GM18507 (cell line): ENCODE results near the gene KLHL29.
A peak's percentile ranks its signal among the peaks of the same experiment; 100 is the strongest.

Experiments
- DNase-seq: peaks from one replicate; pipeline ENCODE4 v3.0.0; 2011; ENCODE audit warnings: low read depth; ENCODE audit not compliant: insufficient read length; ENCODE audit errors: extremely low spot score
- FAIRE-seq: peaks from 2 replicates; lab custom pipeline; 2011; peaks lifted over from hg19 to GRCh38; lab: Jason Lieb, UNC

Gene KLHL29

DNA sequence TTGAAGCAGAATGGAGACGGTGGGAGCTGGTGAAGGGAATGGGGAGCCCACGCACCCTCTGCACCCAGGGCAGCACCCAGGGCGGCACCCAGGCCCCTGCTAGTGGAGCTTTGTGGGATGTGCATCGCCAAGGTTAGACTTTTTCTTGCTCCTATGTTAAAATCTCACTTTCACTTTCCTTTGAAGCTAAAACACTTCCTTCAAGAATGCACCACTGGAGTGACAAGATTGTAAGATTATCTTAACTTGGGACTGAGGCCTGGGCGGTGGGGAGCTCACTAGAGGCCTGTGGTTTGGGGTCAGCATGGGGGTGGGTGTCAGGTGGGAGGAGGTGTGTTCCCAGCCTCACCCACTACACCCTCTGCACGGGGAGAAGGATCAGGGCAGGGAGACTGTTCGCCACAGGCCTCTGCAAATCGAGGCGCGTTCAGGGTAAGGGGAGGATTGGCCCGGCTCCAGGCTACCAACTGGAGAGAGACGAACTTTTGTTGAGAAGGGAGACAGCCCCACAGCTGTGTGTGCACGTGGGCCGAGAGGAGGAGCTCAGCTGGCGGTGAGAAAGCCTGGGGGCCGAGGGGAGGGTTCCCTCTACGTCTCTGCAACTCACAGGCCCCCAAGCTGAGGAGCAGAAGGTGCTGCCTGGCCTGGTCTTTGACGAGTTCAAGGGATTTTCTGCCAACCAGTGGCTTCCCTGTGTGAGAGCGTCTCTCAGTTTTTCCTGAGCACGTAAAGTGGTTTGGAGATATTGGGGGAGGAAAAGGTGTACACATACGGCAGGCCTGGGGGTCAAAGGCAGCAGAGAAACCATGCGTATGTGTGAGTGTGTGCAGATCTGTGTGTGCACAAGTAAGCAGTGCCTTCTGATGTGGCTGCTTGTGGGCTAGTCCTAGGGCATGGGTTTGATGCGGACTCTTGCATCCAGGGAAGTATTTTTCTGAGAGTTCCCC is 147.7 kb downstream of the KLHL29 start:
- DNase-seq, result no peak
- peak; percentile 15 for FAIRE-seq

DNA sequence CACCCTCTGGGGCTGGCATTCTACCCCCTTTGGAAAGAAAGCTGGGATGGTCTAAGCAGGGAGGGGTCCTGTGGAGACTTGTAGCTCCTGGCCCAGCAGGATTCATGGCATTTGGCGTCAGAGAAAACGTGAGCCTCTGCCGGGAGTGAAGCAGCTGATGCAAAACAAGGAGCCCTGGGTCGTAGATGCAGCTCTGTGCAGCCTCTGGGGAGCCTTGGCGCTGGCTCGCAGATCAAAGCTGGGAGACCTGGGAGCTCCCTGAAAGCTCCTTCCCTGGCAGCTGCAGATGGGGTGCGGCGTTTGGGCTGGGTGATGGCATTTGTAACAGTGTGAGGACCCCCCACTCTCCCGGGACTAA is 148.3 kb downstream of the KLHL29 start:
- DNase-seq, result no peak
- FAIRE-seq, result no peak

- FAIRE-seq, result no peak
- no peak for DNase-seq
Observed at GRCh38 chr2:23534771-23535170, 149.8 kb downstream of the KLHL29 start.

DNA sequence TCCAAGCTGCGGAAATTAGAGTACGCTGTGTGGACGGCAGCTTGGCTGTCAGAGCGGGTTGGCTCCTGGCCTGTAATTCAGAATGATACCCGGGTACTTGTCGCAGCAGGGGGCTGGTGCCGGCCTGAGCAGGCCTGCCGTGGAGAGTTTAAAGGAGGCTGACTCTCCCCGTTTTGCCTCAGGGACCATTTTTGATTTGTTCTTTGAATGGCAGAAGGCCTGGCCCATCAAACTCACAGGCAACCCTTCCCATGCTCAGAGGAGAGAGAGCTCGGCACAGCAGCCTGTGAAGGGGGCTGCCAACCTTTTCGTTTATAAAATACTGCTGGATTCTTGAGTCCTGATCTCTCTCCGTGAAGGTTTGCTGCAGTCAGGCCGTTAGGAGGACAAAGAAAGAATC is 151.3 kb downstream of the KLHL29 start:
- no peak for DNase-seq
- no peak for FAIRE-seq

- FAIRE-seq (no peak), DNase-seq (no peak)
Observed at GRCh38 chr2:23537991-23538390, 153.0 kb downstream of the KLHL29 start.

GRCh38 chr2:23538566-23538965 is 153.6 kb downstream of the KLHL29 start:
- no peak for DNase-seq

GRCh38 chr2:23540804-23541360 is 155.9 kb downstream of the KLHL29 start:
- DNase-seq (no peak), FAIRE-seq (no peak)

More at GRCh38 chr2:23538566-23538965, 153.6 kb downstream of the KLHL29 start:
- FAIRE-seq, result no peak

DNA sequence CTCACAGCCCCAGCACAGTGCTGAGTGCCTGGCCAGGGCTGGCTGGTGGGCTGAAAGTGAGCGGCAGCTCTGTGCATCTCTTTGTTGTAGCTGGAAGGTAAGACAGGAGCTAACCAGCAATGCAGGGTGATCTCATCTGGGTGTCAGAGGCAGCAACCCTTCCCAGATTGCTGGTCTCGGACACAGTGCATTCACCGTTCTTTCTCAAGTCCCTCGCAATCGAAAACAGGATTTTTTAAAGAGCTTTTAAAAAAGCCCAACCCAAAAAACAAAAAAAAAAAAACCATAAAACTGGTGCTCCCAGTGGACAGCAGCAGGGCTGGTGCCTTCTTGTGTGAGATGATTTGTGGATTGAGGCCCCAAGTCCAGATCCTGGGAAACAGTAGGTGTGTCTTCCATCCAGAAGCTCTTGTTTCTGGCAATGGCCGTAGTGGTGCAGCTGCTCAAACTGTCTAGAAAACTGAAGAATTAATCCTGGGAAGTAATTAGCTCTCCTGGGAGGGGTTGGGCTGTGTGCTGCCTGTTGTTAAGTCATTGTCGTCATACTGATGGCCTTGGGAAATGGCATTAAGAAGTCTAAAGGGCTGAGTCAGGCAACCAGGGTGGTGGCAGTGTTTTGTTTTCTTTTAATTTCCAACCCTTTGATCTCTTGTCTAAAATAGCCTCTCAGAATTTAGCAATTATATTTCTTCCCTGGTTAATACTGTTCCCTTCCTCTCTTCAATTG is 156.7 kb downstream of the KLHL29 start:
- FAIRE-seq (no peak), DNase-seq (no peak)

DNA sequence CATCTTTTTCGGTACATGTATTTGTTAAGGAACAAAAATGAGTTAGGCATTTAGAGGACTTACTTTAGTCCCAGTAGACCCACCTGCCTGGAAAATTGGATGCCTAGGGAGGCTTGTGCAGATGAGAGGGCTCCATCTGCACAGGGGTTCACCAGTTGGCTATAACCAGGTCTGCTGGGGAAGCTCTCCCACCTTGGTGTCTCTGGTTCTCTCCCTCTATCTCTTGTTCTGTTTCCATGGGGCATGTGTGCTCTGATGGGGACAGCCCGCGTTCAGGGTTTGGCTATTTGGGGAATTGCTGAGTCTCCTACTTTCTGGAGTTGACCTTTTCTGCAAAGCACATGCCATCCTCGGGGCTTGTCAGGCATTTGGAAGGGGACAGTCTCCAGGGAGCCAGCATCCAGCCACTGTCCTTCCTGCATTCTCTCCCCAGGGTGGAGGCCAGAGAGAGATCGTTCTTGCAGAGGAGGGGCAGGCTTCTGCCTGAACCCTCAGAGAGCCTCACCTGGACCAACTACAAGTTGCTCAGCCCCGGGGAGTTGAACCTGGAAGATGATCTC is 157.3 kb downstream of the KLHL29 start:
- FAIRE-seq, result no peak
- DNase-seq, result no peak

DNA sequence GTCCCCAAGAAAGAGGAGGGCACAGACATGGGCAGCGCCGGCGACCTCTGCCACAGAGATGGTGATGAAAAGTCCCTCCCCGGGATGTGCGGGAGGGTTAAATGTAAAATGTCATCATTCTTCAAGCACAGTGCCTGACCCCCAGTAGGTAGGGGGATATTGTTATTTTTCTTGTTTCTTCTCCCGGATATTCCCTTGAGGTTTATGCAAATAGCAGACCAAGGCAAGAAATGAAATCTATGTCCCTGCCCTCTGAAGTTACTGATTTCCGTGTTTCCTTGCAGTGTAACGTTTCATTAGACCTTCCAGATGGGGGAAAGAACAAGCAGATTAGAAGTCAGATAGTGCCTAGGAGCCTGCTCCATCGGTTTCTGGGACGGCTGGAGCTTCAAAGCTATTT is 158.3 kb downstream of the KLHL29 start:
- FAIRE-seq (no peak), DNase-seq (no peak)

DNA sequence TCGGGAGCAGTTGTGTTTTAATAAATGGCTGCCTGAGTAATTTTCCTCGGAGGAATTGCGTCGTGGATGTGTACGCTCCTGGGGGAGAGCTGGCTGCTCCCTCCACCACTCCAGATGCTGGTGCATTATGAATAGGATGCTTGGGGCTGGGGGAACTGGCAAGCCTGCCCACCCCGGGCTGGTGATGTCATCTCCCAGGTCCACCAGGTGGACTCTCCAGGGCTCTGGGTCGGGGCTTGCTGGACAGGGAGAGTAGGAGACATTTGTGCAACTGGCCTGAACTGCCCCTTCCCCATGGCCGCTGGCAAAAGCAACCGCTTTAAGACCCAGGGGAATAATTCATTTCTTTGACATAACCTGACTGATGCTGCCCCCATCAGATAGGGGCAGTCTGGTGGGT is 158.7 kb downstream of the KLHL29 start:
- DNase-seq, result no peak
- FAIRE-seq, result no peak

DNA sequence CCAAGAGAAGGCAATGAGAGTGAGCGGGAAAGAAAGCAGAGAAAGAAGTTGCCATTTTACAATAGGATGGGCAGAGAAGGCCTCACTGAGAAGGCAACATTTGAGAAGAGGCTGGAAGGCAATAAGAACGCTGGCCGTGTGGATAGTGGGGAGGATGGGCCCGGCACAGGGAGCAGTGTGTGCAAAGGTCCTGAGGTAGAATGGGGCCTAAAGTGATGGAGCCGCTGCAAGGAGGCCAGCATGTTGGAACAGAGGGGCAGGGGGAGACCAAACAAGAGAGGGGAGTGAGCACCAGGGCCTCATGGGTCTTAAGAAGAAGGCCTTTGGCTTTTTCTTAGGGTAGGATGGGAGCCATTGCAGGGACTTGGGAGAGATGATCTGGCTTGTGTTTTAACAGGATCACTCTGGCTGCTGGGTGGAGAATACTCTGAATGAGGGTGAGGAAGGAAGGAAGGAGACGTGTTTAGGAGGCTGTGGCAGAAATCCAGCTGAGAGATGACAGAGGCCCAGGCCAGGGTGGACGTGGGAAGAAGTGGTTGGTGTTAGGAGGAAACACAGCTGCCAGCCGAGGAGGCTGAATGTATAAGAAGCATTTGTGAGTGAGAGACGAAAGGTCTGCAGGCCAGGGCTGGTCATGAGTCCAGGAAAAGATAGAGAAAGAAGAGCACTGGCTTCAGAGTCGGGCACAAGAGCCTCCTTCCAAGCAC is 159.8 kb downstream of the KLHL29 start:
- FAIRE-seq, result no peak
- no peak for DNase-seq

- no peak for DNase-seq
- FAIRE-seq, result no peak
Observed at GRCh38 chr2:23545396-23545795, 160.4 kb downstream of the KLHL29 start.

DNA sequence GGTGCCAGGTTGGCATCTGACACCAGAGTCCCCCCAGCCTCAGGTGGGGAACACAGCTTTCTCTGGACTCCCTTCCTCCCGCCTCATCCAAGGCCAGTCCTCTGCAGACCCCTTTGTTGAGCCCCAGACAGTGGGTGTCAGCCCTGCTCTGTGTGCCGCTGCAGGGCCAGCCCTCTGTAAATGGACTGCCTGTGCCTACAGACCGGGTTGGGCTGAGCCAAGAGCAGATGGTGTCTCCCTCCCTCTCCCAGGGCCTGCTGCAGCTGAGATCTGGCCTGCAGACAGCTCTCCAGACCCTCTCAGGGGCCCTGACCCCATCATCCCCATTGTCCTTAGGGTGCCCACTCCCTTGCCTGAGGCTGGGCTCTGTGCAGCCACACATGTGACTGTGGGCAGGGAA is 160.8 kb downstream of the KLHL29 start:
- FAIRE-seq, result no peak
- no peak for DNase-seq

DNA sequence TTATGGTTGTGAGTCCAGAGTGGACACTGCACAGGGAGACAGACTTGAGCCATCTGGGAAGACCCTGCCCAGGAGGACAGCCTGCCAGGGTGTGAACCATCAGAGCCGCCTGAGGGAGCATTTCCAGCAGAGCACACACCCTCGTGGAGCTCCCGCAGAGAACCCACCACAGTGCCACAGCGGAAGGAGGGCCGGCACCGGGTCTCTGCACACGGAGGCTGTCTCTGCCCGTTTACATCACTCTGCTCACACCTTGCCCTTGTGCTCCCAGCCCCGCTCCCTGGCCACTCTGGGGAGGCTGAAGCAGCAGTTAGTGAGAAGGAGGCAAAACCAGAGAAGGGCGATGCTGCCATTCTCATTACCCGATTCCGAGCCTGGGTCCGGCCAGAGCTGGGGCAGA is 161.9 kb downstream of the KLHL29 start:
- no peak for DNase-seq

DNA sequence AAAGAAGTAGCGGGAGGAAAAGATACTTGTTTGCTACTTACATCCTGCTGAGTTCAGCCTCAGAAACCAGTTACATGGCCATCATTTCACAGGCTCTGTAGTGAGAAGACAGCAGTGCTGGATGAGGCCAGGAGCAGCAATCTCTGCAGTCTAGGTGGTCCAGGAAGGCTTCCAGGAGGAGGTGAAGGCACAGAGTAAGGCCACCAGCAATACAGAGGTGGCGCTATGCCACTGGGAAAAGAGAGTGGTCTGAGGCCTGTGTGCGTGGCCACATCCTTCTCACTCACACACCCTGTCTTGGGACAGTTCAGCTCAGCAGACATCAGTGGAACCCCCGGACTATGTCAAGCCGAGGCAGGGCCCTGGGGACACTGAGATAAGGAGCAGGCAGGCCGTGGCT is 162.7 kb downstream of the KLHL29 start:
- DNase-seq (no peak), FAIRE-seq (no peak)

More for the DNA sequence above, 161.9 kb downstream of the KLHL29 start:
- no peak for FAIRE-seq

DNA sequence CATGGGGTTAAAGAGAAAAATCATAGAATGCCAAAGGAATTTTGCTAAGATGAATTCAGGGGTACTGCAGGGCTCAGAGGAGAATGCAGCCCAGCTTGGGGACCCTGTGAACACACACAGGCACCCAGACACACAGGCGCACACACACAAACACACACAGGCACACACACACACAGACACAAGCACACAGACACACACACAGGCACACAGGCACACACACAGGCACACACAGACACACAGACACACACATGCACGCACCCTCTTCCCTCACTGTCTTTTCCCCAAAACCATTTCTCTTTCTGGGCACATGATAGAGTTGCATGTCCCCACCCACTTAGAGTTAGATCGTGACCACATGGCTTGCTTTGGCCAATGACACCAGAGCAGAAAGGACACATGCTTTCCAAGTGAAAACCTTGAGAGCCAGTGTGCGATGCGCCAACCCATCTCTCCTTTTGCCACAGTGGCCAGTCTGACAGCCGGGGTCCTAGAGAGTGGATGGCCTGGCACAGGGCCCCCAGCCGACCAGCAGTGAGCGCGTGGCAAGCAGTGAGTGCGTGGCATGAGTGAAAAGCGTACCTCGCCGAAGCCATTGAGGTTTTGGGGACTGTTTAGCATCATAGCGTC is 163.3 kb downstream of the KLHL29 start:
- FAIRE-seq (no peak), DNase-seq (no peak)

DNA sequence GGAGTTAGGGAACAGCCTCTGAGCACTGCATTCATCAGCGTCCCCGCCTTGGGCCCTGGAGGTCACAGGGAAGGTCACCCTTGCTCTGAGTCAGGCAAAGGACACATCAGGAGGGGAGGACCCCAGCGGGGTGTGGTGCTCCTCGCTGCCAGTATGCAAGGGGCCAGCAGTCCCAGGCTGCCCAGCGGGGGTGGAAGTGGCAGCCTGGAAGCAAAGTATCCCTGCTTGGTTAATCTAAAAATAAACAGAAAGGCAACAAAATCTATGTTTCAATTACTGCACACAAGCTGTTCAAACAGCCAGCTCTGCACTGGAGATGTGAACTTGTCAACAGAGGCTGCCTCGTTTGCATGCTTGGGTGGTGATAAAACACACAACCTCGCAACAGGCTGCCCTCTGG is 164.1 kb downstream of the KLHL29 start:
- no peak for DNase-seq
- FAIRE-seq, result no peak

- DNase-seq (no peak), FAIRE-seq (no peak)
Observed at GRCh38 chr2:23549821-23550530, 165.0 kb downstream of the KLHL29 start.
